ENCODE data around the gene LRRC61.

The LRRC61 gene

DNA sequence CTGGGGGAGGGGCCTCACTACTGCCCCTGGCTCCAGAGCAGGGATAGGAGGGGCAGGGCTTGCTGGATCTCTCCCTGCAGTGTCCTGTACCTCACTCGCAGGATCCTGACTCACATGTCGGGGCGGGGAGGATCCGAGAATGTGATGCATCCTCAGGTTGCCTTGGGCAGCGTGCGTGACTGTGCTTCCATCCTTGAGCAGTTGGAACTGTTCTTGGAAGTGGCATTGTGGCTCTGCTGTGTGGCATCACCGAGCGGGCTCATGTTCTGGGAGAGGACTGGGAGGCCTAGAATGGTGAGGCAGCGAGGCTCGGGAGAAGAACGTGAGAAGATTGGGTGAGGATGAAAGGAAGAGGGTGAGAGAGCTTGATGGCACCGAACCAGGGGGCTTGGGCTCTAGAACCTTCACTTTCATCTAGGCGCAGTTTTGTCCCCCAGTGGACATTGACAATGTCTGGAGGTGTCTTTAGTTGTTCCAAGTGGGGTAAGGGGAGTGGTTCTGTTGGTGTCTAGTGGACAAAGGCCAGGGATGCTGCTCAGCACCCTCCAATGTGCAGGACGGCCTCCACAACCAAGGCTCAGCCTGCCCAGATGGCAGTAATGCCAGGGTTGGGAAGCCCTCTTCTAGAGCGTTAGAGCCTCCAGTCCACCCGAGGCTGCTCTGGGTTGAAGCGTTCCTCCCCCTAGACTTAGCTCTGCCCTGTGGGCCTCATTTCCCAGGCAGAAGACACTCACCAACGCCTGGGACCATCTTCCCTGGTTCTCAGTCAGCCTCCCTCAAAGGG, 9.9 kb downstream of the LRRC61 start:
- no peak for DNase-seq

DNA sequence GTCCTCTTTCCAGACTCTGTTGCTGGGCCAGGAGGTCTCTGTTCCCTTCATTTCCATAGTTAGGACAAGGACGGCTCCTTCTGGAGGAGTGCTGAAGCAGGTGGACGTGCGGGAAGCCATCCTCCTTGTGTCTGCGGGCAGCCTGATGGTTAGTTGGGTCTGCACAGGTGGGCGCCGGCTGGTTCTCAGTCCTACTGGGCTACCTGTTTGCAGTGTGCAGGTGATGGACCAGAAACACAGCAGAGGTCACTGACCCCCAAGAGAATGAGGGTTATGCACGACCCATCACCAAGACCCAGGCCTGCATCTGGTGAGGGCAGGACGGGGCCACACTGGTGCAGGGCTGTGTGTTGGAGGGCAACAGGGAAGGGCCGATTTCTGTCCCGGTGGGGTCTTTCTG, 10.5 kb downstream of the LRRC61 start:
- no peak for DNase-seq

DNA sequence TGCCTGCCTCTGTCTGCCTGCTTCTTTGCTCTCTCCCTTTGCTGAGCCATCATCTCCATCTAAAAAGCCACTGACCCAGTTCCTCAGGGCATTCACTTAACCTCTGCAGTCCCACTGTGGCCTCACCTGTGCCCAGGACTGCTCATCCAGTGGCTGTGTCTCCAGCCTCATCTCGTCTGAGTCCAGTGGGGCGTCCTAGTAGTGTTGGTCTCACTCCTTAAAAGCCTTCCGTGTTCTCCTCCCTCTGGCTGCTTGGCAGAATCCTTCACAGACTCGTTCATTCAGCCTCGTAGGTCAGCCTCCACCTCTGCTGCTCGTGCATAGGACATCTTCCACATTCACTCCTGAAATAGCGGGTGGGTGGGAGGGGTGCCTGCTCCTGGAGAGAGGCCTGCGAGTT, 11.0 kb downstream of the LRRC61 start:
- DNase-seq: no peak

DNA sequence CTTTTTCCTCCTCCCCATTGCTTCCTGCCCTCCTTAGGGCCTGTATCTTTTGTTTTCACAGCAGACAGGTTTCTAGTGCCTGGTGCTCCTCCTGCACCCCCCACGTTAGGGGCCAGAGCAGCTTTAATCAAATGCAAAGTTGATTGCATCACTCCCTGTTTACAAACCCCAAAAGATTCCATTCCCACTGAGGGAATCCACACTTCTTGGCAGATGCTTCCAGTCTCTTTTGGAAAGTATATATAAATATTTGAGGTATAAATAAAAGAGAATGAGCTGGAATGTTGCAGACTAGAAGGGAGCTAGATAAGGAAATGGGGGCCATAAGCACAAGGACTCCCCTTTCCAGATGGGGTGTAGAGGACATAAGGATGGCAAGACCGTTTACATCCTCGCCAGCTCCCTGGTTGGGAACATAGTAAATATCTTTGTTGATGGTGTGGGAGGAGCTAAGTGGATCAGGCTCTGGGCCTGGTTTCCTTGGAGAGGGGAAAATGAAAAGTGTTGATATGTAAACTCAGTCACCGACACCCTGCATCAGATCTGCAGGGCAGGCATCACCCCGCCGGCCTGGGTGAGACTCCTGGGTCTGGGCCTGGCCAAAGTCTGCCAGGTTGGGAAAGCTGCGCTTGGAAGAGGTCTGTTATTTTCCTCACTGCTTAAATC, 12.1 kb downstream of the LRRC61 start:
- no peak for DNase-seq

DNA sequence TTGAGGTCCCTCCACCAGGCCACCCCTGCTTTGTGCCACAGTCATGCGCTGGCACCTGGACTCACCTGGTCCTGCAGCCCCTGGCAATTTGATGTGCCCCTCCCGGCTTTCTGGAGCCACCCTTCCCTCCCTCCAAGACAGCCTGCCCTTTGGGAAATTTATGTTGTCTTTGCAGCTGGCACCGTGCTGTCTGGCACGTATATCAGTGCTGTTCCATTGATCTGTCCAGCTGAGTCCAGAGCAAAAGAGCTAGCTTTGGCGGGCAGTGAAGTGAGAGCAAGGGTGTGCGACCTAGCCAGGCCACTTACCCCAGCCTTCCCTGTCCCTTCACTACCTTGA, 12.6 kb downstream of the LRRC61 start:
- no peak for DNase-seq

DNA sequence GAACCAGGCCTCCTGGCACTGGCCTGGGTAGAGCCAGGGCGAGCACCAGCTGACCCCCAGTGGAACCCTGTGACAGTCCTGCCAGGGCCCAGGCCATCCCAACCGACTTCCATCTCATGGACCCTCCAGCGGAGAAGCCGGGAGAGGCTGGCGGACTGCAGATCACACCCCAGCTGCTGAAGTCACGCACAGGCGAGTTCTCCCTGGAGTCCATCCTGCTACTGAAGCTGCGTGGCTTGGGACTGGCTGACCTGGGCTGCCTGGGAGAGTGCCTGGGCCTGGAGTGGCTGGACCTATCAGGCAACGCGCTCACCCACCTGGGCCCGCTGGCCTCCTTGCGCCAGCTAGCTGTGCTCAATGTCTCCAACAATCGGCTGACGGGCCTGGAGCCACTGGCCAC, 13.6 kb downstream of the LRRC61 start:
- DNase-seq: no peak

DNA sequence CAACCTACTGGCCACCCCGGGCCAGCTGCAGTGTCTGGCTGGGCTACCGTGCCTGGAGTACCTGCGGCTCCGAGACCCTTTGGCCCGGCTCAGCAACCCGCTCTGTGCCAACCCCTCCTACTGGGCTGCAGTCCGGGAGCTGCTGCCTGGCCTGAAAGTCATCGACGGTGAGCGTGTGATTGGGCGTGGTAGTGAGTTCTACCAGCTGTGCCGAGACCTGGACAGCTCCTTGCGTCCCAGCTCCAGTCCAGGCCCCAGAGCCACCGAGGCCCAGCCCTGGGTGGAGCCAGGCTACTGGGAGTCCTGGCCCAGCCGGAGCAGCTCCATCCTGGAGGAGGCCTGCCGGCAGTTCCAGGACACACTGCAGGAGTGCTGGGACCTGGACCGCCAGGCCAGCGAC, 14.0 kb downstream of the LRRC61 start:
- no peak for DNase-seq

DNA sequence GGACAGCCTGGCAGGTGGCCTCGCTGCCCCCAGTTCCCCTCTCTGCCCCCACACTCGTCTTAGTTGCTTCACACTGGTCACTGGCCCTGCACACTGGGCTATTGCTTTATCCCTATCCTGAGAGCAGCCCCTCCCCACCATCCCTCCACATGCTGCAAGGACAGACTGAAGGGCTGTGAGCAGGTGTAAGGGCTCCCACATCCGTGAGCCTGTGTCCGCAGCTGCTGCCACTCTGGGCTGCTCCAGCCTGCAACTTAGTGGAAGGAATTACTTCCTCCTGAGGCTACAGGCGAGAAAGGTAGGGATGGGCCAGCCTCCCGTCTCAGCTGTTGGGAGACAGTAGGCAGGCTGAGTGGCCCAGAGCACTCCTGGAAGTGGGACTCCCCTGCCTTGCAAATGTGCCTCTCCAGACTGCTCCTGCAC, 14.5 kb downstream of the LRRC61 start:
- no peak for DNase-seq

DNA sequence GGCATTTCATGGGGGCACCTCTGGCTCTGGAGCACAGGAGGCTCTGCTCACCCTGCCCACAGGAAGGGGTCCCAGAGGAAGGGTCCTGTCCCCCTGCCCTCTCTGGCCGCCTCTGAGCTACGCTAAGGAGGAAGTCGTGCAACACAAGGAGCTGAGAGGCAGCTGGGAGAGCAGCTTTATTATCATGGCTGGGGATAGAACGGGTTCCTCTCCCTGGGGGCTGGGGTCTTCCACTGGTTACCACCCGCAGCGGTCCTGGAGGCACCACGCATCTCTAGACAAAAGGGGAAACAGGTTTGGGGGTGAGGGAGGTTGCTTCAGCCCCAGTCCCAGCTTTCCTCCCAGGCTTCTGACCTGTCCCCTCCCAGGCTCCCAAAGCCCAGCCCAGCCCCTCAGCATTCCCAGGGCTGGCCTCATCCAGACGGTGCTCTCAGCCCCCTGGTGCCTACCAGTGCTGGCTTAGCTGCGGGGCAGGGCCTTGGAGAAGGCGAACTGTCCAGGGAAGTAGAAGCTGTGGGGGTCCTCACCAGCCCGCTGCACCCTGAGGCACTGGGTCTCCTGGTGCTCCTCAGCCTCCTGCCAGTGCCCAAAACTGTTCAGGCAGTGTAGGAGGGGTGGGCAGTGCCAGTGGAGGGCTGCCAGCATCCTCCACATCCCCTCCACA, 15.1 kb downstream of the LRRC61 start:
- no peak for DNase-seq

DNA sequence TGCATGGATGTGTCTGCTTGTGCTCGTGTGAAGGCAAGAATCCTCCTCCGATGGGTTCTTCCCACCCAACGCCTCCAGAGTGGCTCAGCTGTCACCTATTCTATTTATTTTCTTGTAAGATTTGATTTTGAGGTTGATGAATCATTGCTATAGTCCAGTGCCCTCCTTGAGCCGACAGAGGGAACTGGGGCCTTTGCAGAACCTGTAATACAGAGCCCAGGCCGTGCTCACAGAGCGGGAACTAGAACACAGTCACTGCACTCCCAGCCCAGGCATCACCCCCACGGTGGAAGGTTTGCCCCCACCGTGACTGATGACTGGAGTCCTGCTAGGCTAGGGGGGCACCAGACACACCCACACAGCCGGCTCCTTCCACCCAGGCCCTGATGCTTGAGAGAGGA, 16.3 kb downstream of the LRRC61 start:
- DNase-seq: no peak

DNA sequence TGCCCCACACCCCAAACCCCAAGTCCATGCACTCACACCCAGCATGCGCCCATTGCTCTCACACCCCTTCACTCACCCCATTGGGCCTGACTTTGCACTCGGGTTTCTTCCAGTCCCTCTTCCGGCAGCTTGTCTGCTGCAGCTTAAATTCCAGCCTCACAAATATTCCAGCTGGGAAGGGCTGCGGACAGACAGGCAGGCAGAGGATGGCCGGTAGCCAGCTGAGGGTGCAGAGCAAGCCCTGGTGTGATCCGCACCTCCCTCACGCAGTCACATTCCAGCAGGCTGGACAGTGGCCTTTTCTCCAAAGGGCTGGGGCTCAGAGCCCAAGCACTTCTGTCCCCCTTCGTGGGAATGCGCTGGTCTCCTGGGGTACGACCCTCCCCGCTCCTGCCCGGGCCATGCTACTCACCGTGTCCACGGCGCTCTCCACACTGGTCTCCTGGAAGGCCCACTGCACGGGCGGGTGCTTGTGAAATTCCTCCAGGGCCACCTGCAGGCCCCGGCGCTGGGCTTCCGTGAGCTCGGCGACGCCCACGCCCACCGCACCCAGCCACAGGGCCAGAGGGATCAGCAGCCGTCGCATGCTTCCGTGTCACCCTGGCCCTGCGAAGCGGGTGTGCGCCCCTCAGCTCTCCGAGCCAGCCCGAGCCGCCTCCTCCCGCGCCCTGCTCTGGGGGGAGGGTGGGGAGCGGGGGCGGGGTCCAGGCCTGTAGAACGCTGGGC, 17.0 kb downstream of the LRRC61 start:
- DNase-seq: no peak

DNA sequence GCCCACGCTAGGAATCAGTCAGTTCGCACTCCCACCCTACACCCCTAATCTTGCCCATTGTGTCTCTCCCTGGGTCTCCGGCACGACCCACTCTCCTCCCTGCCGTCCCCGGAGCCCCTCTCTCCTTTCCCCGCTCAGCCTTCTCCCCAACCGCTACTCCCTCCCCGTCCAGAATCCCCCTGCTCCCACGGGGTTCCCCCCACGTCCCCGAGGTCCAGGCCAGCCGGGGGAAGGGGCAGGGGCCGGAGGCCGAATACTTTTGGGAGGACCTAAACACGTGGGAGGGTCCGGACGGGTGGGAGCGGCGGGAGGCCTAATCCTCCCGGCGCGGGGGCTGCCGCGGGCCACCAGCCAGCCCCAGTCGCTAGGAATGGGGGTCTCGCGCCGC, 17.7 kb downstream of the LRRC61 start:
- no peak for DNase-seq

DNA sequence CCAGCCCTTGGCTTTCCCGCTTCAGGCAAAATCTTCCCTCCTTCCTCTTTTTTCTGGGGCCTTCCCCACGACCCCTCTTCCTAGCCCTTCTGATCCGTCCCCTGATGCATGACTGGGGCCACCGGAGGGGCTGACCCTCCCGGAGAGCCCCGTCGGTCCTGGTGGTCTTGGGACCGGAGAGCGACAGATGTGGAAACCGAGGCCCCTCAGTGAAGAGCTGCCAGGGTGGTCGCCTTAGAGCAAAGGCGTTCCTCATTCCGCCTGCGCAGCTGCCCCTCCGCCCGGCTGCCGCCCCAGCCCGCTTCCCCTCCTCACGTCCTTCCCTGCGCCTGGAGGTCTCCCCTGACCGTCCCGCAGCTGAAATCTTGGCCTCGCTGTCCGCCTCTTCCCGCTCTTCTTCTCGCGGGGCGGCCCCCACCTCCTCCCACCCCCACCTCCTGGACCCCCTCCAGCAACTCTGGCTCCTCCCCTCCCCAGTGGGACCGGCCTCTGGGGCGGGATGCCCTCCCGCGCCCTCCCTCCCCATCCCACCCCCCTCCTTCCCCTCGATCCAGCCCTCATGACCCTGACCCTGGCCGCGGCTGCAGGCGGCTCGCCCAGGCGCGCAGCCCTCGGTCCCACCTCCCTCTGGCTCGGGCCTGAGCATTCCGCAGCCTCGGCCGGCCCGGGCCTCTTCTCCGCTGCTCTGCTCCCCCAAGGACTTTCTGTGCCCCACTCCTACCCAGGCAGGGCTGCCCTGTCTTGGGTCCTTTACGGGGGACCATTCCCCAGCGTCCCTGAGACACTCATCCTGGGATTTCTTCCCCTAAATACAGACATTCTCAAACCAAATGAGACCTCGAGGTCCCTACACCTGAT, 18.3 kb downstream of the LRRC61 start, which contains the start of gene RARRES2:
TSS of gene RARRES2 (minus strand) at position 367 of the 858 bp plus-strand sequence. CDS start 1,020 bp downstream, outside the sequence.
- no peak for DNase-seq

DNA sequence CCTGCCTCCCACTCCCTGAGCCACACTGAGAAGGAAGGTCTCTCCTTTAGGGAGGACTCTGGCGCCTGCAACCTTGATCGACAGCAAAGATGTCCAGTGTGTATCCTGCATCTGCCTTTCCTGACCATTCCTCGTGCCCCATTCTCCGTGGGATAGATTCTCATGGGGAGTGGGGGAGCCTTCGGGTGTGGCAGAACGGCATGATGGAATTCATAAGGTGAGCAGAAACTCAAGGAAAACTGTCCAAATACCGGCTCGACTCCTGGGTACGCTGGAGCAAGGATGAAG, 18.9 kb downstream of the LRRC61 start:
- DNase-seq: no peak

DNA sequence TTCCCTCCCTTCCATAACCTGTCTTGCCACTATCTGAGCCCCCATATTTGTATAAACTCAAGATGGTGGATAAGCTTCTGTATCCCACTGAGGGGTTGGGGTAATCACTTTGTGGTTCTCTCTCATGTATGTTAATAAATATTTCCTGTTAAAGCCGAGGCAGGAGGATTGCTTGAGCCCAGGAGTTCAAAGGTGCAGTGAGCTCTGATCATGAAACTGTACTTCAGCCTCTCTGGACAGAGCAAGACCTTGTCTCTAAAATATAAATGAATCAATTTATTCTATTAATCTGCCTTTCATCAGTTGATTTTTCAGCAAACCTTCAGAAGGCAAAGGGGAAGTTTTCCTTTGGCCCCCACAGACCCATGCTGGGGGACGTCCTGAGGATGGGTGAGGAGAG, 20.1 kb downstream of the LRRC61 start:
- no peak for DNase-seq

DNA sequence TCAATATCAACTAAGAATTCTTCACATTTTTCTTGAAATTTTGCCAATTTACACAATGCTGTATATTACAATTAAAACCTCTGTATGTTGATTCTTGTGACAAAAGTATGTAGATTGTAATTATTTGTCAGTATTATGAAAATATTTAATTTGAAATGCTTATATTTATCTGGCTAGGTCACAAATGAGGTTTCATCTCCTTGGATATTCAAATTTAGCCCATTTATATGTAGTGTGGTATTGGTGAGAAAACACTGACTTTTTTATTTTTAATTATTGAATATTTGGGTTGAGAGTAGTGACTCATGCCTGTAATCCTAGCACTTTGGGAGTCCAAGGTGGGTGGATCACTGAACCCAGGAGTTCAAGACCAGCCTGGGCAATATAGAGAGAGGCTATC, 21.1 kb downstream of the LRRC61 start:
- DNase-seq: no peak

DNA sequence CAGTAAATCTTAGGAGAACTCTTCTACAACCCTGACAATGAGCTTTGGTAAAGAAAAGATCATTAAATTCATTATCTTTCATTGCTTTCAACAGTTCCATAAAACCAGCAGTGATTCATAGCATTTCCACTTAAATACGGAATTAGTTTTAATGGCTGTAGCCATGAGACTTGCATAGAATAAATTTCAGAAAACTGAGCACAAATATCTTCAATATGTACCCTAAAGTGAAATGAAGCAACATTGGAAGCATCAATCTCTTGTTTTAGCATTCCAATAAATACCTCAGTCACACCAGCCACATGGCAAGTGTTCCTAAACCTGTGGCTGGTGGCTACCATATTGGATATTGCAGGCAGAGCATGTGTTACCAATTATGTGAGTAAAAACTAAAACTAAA, 21.9 kb downstream of the LRRC61 start:
- no peak for DNase-seq

DNA sequence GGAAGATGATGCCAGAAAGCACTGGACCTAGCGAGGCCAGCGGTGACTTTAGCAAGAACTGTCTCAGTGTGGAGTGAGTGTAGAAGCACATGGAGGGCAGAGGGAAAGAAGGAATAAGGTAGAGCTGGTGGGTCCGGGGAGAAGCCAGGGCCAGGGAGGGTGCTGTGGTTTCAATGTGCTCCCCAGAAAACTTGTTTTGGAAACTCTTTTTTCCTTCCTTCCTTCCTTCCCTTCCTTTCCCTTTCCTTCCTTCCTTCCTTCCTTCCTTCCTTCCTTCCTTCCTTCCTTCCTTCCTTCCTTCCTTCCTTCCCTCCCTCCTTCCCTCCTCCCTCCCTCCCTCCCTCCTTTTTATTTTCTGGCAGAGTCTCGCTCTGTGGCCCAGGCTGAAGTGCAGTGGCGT, 23.8 kb downstream of the LRRC61 start:
- no peak for DNase-seq

DNA sequence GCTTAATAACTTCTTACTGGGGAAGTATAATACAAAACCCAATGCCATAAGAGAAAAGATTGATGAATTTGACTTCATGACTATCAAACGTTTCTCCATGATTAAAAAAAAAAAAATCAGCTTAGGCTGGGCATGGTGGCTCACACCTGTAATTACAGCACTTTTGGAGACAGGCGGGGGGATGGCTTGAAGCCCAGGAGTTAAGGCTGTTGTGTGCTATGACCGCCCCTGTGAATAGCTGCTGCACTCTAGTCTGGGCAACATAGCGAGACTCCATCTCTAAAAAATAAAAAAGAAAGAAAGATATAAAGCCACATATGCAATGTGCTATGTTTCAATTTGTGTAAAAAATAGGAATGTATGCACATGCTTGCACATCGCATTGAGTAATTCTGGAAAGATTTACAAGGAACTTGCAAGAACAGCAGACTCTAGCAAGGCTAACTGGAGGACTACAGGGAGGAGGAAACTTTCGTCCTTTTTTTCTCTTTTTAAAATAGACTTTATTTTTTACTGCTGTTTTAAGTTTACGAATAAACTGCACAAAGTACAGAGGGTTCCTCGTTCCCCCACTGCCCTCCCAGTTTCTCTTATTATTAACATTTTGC, 28.5 kb downstream of the LRRC61 start:
- no peak for DNase-seq

DNA sequence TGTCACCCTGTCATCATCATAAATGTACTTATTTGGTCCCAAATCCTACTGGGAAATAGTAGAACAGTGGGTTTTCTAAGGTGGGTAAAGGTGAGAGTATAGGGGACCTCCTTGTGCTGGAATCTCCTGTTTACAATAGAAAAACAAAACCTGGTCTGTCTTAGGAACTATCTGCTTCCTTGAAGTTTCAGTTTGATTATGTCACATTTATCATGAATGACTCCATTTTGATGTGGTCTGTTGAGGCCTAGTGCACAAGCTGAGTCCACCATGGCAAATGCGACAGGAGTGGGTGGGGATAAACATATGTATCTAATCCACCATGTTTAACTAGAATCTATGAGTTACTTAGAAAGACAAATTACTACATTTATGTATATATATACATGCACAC, 32.5 kb downstream of the LRRC61 start:
- no peak for DNase-seq

DNA sequence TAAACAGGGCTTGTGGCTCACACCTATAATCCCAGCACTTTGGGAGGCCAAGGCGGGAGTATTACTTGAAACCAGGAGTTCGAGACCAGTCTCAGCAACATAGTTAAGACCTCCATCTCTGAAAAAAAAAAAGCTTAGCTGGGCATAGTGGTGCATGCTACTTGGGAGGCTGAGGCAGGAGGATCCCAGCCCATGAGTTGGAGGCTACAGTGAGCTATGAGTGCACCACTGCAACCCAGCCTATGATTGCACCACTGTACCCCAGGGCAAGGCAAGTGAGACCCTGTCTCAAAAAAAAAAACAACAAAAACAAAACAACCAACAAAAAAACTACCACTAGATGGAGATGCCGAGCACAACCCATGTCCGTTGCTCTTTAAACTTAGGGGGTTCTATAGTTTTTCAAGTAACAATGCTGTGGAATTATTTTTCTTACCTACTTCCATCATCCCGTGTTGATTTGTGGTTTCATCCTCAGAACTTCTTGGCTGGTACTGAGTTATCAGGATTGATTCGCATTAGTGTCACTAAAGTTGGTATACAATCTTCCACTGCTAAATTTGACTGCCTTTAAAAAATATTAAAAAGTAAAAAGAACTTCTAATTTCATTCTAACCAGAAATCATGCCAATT, 33.2 kb downstream of the LRRC61 start:
- DNase-seq: no peak

DNA sequence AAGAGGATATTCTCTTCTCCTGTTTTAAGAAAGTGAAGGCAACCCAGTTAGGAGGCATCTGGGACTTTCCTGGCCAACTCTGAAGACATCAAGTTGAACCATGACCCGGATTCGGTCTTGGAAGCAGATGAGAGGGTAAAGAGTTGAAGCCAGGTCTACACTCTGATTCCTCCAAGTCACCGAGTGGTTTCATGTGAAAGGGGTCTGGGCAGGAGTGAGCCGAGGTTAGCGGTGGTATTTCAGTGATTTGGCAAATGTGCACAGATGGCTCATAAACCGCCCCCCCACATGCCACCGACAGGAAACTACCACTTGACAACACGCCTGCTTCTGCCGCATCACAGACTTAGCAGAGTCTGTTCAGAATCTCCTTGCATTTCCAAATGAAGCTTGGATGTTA, 34.1 kb downstream of the LRRC61 start:
- peak; percentile 26 for DNase-seq

Data from NCI-H2227 treated with DMSO at 0.1 percent for 48 hours (cell line).